Activated CD4-positive, alpha-beta T cell treated with anti-CD3 and anti-CD28 coated beads for 36 hours (primary cell): ENCODE data around the gene EPHA10. TPM values are rescaled to one million over a fixed set of nuclear protein-coding genes. Genes with fewer than 3 reads are reported as not detected.

Experiments
- ATAC-seq: fragments of 200-7000 bp; cut with Tn5 transposase; one replicate; pipeline ENCODE4 v1.10.0; 2021; ENCODE audit warnings: mild to moderate bottlenecking, moderate library complexity
- CTCF ChIA-PET: fragments of 350-600 bp; sonication (Branson Sonifier 250); formaldehyde crosslinking; loops from one replicate; lab custom pipeline; 2021; ENCODE audit warnings: antibody characterized with exemption; lab: Charles Lee
- POLR2A ChIA-PET: fragments of 350-600 bp; sonication (Branson Sonifier 250); formaldehyde crosslinking; loops from one replicate; lab custom pipeline; 2021; ENCODE audit warnings: antibody characterized with exemption, inconsistent platforms; lab: Charles Lee
- DNase-seq: peaks from one replicate; pipeline ENCODE4 v3.0.0-alpha.2; 2020
- H3K27ac Mint-ChIP-seq: one replicate; pipeline ENCODE4 v1.8.0; 2021; ENCODE audit warnings: mixed read lengths
- H3K27me3 Mint-ChIP-seq: one replicate; pipeline ENCODE4 v1.8.0; 2021; ENCODE audit warnings: mixed read lengths
- H3K36me3 Mint-ChIP-seq: one replicate; pipeline ENCODE4 v1.8.0; 2021; ENCODE audit warnings: low read depth, mixed read lengths
- H3K4me1 Mint-ChIP-seq: one replicate; pipeline ENCODE4 v1.8.0; 2021; ENCODE audit warnings: mixed read lengths
- H3K4me3 Mint-ChIP-seq: one replicate; pipeline ENCODE4 v1.8.0; 2021; ENCODE audit warnings: mild to moderate bottlenecking, moderate library complexity, mixed read lengths
- H3K9me3 Mint-ChIP-seq: one replicate; pipeline ENCODE4 v1.8.0; 2021; ENCODE audit warnings: low read depth, mixed read lengths
- intact Hi-C, 2 experiments: fragments of 100-400 bp; cut with DNase I in 1 of 2; cut with micrococcal nuclease in 1 of 2; formaldehyde crosslinking; loops; one replicate each; pipeline versions ENCODE4 v1.14.2 to v1.15.1; 2022 to 2024; cut with DNase I, micrococcal nuclease
- total RNA-seq, 2 experiments: library from RNA; stranded (reverse); gene quantifications; one replicate each; pipeline ENCODE4 v1.2.3, GENCODE V29; 2021

EPHA10 gene
- total RNA-seq, 2 experiments from 2014 or later, result 0.43 to 0.51 TPM

GRCh38 chr1:37767488-37767887, 2.6 kb upstream of the EPHA10 start:
- no peak overlapping the region for H3K4me3 Mint-ChIP-seq
- intact Hi-C loops, result no loop called here
- H3K4me1 Mint-ChIP-seq, result peaks cover 18% of the 10 kb centered on the region
- DNase-seq, result no peak
- ATAC-seq, result no peak
- ChIA-PET POLR2A (no interaction called here), CTCF (no interaction called here)
- no peak overlapping the region for H3K27ac Mint-ChIP-seq
- no peaks in the 10 kb centered on the region for H3K9me3 Mint-ChIP-seq
- peaks cover 66% of the 10 kb centered on the region for H3K27me3 Mint-ChIP-seq
- H3K36me3 Mint-ChIP-seq, result no peaks in the 10 kb centered on the region

DNA sequence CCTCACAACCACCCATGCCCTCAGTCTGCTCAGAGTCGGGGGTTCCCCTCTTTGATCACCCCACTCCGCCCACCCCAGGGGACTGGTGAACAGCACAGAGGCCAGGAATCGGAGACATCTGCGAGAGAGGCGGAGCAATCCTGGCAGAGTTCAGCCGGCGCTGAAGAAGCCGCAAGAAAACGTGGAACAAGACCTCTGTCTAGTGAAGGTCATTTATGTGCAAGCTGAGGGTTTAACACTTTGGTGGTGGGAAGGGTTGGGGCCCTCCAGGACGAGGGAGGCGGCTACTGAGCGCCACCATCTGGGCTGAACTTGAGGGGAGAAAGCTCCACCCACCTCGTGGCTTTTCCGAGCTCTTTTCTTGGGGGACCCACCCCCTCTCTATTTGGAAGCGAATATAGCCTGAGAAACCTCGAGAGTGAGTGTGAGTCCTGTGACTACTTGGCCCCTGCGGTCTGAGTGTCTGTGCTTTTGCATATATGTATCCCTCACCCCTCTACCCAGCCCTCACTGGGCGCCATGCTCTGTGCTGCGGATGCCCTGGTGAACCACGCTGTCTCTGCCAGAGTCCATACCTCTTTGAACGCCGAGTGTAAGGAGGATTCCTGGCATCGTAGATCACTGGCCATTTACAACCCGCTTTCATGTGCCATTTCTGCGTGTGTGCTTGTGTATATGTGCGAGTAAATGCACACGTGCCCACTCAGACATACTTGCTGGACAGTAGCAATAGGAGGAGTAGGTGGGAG, 1.2 kb upstream of the EPHA10 start:
- H3K4me3 Mint-ChIP-seq, result peak overlapping the region; percentile 30
- no peaks in the 10 kb centered on the region for H3K9me3 Mint-ChIP-seq
- ATAC-seq (peak; percentile 83), DNase-seq (peak; percentile 67)
- ChIA-PET POLR2A (no interaction called here), CTCF (interaction anchor here (0.6 to 1.0 kb wide), 4 partner anchors 30 to 73 kb away, joined by 3 to 5 read pairs (median 3); no protein-coding TSS in a partner anchor)
- H3K27me3 Mint-ChIP-seq, result peaks cover 72% of the 10 kb centered on the region
- no peaks in the 10 kb centered on the region for H3K36me3 Mint-ChIP-seq
- peaks cover 18% of the 10 kb centered on the region for H3K4me1 Mint-ChIP-seq
- H3K27ac Mint-ChIP-seq, result no peak overlapping the region
- intact Hi-C loops, result loop anchor here in 1 of 2 experiments (1.0 kb wide), 1 partner anchor 74 kb away; the partner anchor contains the start of gene CDCA8

GRCh38 chr1:37764414-37764825, 500 bp downstream of the EPHA10 start:
- intact Hi-C loops, result no loop called here
- Mint-ChIP-seq H3K4me3 (no peak overlapping the region), H3K36me3 (no peaks in the 10 kb centered on the region), H3K27me3 (peaks cover 62% of the 10 kb centered on the region), H3K9me3 (no peaks in the 10 kb centered on the region), H3K4me1 (peaks cover 18% of the 10 kb centered on the region), H3K27ac (no peak overlapping the region)
- CTCF ChIA-PET, result interaction anchor here (0.8 to 1.2 kb wide), 2 partner anchors 82 to 95 kb away, joined by 3 read pairs; partner anchors contain the start of gene MTF1
- POLR2A ChIA-PET, result no interaction called here
- ATAC-seq (no peak), DNase-seq (peak; percentile 78)

DNA sequence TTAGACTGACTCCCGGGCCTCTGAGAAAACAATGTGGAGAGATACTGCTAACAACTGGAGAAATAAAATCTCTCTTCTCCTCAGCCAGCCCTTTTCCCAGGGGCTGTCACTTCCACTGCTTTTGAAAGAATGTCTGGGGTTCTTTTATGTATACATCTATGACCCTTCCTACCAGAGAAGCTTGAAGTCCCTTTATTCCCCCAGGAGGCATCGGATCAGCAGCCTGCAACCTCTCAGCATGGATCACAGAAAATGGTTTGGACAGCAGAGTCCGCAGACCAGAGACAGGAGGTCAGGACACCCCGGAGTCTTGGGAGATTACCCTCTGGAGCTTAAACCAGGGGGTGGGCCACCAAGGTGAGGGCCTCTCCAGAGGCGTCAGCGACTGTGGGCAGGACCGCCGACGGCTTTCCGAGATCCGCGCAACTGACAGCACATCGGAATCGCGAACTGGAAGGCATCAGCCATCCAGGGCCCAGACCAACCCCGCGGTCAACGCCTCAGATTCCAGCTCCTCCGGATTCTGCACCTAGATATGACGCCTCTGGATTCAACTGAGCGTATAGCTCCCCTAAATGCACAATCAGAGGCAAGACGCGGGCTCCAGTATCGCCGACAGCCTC, 1.0 kb downstream of the EPHA10 start:
- ATAC-seq (no peak), DNase-seq (no peak)
- Mint-ChIP-seq H3K36me3 (no peaks in the 10 kb centered on the region), H3K27ac (no peak overlapping the region), H3K27me3 (peaks cover 57% of the 10 kb centered on the region), H3K4me3 (no peak overlapping the region), H3K9me3 (no peaks in the 10 kb centered on the region), H3K4me1 (peaks cover 18% of the 10 kb centered on the region)
- intact Hi-C loops, result no loop called here
- CTCF ChIA-PET, result interaction anchor here (0.8 kb wide), 1 partner anchor 82 kb away, joined by 3 read pairs; no protein-coding TSS in a partner anchor
- POLR2A ChIA-PET, result no interaction called here

- Mint-ChIP-seq H3K36me3 (no peaks in the 10 kb centered on the region), H3K4me3 (no peak overlapping the region), H3K27ac (no peak overlapping the region), H3K4me1 (peaks cover 18% of the 10 kb centered on the region), H3K9me3 (no peaks in the 10 kb centered on the region), H3K27me3 (peaks cover 48% of the 10 kb centered on the region)
- DNase-seq (no peak), ATAC-seq (no peak)
- ChIA-PET POLR2A (interaction anchor here (0.6 to 0.7 kb wide), 2 partner anchors 13 to 20 kb away, joined by 3 to 5 read pairs; no protein-coding TSS in a partner anchor), CTCF (interaction anchor here (0.8 kb wide), 1 partner anchor 27 kb away, joined by 3 read pairs; no protein-coding TSS in a partner anchor)
- intact Hi-C loops, result no loop called here
These were observed 2.4 kb downstream of the EPHA10 start for GRCh38 chr1:37762516-37762915.

- intact Hi-C loops, result no loop called here
- H3K4me3 Mint-ChIP-seq, result no peak overlapping the region
- H3K27me3 Mint-ChIP-seq, result peaks cover 44% of the 10 kb centered on the region
These were observed 3.4 kb downstream of the EPHA10 start for GRCh38 chr1:37761416-37762095.

DNA sequence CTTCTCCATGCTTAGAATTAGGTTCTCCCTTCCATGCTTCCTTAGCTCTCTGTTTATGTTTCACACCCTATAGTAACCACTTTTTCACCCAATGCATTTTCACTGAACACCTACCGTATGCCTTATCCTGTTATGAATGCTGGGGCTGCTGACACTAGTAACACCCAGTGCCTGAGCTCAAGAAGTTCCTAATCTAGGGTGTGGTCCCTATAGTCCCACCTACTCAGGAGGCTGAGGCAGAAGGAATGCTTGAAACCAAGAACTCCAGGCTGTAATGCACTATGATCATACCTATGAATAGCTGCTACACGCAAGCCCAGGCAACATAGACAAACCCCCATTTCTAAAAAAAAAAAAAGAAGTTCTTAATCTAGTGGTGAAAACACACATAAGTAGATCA, 5.5 kb downstream of the EPHA10 start:
- H3K27ac Mint-ChIP-seq, result no peak overlapping the region
- ChIA-PET CTCF (no interaction called here), POLR2A (no interaction called here)
- no peaks in the 10 kb centered on the region for H3K36me3 Mint-ChIP-seq
- ATAC-seq (no peak), DNase-seq (no peak)
- peaks cover 38% of the 10 kb centered on the region for H3K27me3 Mint-ChIP-seq
- H3K4me3 Mint-ChIP-seq, result no peak overlapping the region
- no peaks in the 10 kb centered on the region for H3K9me3 Mint-ChIP-seq
- intact Hi-C loops, result loop anchor here (5.0 kb wide), 4 partner anchors 33 to 268 kb away; partner anchors contain the start of genes CDCA8 (in 1 of the 2) and MANEAL (in 1 of the 2)
- peaks cover 12% of the 10 kb centered on the region for H3K4me1 Mint-ChIP-seq

More at GRCh38 chr1:37761416-37762095, 3.4 kb downstream of the EPHA10 start:
- H3K9me3 Mint-ChIP-seq, result no peaks in the 10 kb centered on the region
- no peak overlapping the region for H3K27ac Mint-ChIP-seq
- peaks cover 18% of the 10 kb centered on the region for H3K4me1 Mint-ChIP-seq
- ChIA-PET POLR2A (no interaction called here), CTCF (no interaction called here)
- DNase-seq (no peak), ATAC-seq (no peak)
- H3K36me3 Mint-ChIP-seq, result no peaks in the 10 kb centered on the region

GRCh38 chr1:37755951-37756560, 8.9 kb downstream of the EPHA10 start:
- H3K27ac Mint-ChIP-seq, result no peak overlapping the region
- no peak overlapping the region for H3K4me3 Mint-ChIP-seq
- POLR2A ChIA-PET, result no interaction called here
- no peak for ATAC-seq
- DNase-seq, result no peak
- intact Hi-C loops, result loop anchor here (1.0 to 5.0 kb wide), 6 partner anchors 17 to 271 kb away; partner anchors contain the start of genes CDCA8 (in 2 of the 2) and MANEAL (in 1 of the 2)
- no peaks in the 10 kb centered on the region for H3K36me3 Mint-ChIP-seq
- peaks cover 34% of the 10 kb centered on the region for H3K27me3 Mint-ChIP-seq
- CTCF ChIA-PET, result interaction anchor here (0.6 kb wide), 1 partner anchor 1228 kb away, joined by 3 read pairs; no protein-coding TSS in a partner anchor
- no peaks in the 10 kb centered on the region for H3K9me3 Mint-ChIP-seq
- peaks cover 18% of the 10 kb centered on the region for H3K4me1 Mint-ChIP-seq

DNA sequence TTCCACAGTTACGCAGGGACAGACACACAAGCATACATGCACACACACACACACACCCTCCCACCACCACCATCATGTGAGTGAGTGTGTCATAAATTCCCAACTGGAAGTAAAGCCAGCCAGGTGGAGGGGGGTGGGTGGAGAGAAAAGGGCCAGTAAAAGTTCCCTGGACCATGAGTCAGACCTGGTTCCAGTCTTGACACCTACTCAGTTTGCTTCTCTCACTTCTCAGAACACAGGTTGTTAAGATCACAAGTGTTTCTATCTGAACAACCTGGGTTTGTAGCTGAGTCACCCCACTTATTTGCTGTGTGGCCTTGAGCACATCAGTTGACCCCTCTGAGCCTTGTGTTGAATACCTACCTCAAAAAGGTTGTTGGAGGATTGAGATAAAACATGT, 9.6 kb downstream of the EPHA10 start:
- Mint-ChIP-seq H3K4me3 (no peak overlapping the region), H3K4me1 (peaks cover 18% of the 10 kb centered on the region), H3K27me3 (peaks cover 33% of the 10 kb centered on the region), H3K9me3 (no peaks in the 10 kb centered on the region), H3K27ac (no peak overlapping the region), H3K36me3 (no peaks in the 10 kb centered on the region)
- CTCF ChIA-PET, result interaction anchor here (1.0 kb wide), 1 partner anchor 13 kb away, joined by 3 read pairs; no protein-coding TSS in a partner anchor
- DNase-seq (peak; percentile 70), ATAC-seq (peak; percentile 93)
- POLR2A ChIA-PET, result no interaction called here
- intact Hi-C loops, result loop anchor here (1.0 to 5.0 kb wide), 6 partner anchors 16 to 272 kb away; partner anchors contain the start of genes CDCA8 (in 2 of the 2) and MANEAL (in 1 of the 2)

GRCh38 chr1:37753473-37754321, 11.2 kb downstream of the EPHA10 start:
- Mint-ChIP-seq H3K4me3 (peak overlapping the region; percentile 60), H3K4me1 (peaks cover 18% of the 10 kb centered on the region), H3K27ac (no peak overlapping the region), H3K36me3 (no peaks in the 10 kb centered on the region), H3K27me3 (peaks cover 40% of the 10 kb centered on the region), H3K9me3 (no peaks in the 10 kb centered on the region)
- intact Hi-C loops, result loop anchor here in 1 of 2 experiments (2.0 kb wide), 1 partner anchor 15 kb away; no protein-coding TSS in a partner anchor
- POLR2A ChIA-PET, result no interaction called here
- CTCF ChIA-PET, result no interaction called here
- ATAC-seq, result no peak
- DNase-seq, result no peak
